HL-60/S4 treated with phorbol 12-myristate 13-acetate at 8.2 ng/mL for 4 days and 3 days (cell line): ENCODE results near the gene ADAMTS2.

Experiments used
- in situ Hi-C: fragments of 300-500 bp; cut with MboI; formaldehyde crosslinking; loops from 2 replicates; pipeline ENCODE4 v1.15.0; 2022; ENCODE audit warnings: low sequenced_read_pairs

ADAMTS2 gene

DNA sequence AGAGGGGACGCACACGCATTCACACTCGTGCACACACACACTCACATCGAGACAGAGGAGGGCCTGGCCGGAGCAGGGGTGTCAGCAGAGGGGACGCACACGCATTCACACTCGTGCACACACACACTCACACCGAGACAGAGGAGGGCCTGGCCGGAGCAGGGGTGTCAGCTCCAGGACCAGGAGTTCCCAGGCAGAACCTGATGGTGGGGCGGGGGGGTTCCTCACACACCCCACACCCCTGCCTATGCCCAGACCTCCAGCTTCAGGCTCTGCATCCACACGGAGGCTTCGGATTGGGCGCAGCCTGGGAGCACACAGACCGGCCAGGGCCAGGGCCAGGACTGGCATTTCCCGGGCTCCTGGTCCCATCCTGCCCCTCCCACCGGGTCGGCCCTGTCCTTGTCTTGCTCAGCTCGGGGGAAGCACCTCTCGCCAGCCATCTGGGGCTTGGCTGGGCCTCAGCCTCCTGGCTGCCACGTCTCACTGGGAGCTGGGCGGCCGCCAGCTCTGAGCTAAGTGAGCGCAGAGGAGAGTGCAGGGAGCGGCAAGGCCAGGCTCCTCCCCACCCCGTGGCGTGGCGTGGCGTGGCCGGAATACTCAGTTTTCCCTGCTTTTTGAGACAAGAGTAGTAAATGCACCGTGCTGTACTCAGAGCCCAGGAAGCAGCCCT is 31.3 kb downstream of the ADAMTS2 start:
- in situ Hi-C loops, result no loop called here

DNA sequence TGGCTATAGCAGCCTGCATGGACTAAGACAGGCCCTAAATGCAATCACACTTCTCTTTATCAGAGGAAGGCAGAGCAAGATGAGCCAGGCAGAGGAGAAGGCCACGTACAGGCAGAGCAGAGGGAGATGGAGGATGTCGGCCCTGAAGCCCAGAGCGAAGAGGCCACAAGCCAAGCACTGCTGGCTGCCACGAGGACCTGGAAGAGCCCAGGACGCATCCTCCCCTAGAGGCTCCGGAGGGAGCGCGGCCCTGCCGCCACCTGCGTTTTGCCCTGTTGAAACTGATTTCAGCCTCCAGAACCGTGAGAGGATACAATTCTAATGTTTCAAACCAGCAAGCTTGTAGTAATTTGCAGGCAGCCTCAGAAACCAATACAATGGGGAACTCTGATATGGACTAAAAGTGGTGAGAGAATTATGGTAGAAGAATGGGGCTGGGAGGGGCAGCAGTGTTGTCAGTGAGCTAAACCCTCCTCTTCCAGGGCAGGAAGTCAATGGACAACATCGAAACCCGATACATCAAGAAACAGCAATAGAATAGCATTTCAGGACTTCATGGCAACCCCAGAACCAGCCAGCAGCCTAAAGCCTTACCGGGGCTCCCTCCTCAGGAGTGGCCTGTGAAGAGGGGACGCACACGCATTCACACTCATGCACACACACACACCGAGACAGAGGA is 32.6 kb downstream of the ADAMTS2 start:
- in situ Hi-C loops, result no loop called here

DNA sequence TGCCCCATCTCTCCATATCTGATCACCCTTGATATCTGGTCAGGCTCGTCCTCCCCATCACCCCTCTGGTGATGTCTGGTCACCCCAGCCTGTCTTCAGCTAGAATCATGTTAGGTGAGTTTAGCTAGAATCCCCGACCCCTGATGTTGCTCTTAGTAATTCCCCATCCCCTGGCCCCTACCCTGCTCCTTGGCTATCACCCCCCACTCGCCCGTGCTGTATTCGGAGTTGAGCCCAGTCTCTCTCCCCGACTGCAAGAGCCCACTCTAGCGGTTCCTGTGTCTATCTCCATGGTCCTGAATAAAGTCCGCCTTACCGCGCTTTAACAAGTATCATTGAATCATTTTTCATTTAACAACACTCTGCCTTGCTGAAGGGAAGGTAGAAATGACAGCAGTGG is 33.7 kb downstream of the ADAMTS2 start:
- in situ Hi-C loops, result no loop called here

DNA sequence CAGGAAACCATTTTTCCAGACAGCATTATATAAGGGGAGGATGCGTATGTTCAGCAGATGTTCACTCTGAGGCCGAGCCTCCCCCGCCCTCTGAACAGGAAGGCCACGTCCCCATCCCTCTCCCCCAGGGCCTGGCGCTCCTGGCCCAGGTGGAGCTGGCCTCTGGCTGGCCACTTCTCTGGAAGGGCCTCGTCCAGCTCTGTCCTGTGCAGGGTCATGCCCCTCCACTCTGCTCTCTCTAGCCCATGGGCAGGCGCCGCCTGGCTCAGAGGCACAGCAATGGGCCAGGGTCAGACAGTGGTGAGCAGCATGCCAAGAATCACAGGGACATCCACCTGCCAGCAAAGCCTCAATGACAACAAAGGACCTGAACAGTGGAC is 34.2 kb downstream of the ADAMTS2 start:
- in situ Hi-C loops, result no loop called here

DNA sequence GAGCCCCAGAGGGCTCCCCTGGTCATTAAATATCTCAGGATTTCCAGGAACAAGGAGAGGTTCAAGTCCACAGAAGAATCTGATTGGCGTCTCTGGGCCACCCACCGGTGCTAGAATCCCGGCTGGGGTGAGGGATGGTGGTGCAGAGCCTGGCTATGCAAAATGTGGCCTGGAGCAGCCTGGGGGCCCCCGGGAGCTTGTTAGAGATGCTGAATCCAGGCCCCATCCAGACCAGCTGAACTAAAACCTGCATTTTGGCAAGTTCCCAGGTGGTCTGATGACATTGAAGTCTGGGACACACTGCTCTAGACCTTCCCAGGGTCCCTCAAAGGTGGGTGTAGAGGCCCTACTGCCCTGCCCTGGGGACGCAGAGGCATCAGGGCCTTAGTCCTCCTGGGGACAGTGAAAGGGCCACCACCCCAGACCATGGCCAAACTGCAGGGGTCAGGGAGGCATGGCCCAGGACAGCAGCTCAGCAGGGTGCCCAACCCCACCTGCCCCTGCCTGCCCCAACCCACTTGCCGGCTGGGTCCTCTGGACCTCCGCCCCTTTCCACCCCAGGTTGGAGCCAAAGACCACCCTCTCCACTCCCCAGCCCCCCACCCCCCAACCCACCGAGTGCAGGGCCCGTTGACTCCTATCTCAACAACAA is 34.7 kb downstream of the ADAMTS2 start:
- in situ Hi-C loops, result no loop called here

DNA sequence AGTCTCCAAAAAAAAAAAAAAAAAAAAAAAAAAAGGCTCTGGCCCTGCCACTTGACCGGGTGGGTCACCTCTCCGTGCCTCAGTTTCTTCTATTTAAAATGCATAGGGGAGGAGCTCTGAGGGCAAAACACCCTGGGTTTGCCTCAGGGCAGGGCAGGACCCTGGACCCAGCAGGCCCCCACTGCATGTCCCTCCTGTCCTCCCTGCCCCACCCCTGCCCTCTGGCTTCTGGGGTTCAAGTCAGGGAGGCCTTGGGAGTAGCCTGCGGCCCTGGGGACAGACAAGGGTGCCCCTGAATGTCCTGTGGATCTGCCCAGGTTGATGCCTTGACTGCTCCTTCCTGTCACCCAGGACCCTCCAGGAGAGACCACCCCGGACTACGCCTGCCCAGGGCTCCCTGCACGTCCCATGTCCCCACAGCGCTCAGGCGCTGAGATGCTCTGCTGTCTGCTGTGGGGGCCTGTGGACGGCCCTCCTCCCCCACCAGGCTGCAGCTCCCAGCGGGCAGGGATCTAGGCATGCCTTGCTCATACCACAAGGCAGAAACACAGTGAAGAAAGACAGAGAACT is 35.4 kb downstream of the ADAMTS2 start:
- in situ Hi-C loops, result no loop called here

DNA sequence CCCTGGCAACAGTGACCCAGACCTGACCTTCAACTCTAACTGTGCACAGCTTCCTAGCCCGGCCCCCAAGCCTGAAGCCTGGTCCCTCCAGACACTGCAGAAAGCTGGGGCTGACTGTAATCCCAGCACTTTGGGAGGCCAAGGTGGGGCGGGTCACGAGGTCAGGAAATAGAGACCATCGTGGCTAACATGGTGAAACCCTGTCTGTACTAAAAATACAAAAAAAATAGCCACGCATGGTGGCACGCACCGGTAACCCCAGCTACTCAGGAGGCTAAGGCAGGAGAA is 35.9 kb downstream of the ADAMTS2 start:
- in situ Hi-C loops, result no loop called here

DNA sequence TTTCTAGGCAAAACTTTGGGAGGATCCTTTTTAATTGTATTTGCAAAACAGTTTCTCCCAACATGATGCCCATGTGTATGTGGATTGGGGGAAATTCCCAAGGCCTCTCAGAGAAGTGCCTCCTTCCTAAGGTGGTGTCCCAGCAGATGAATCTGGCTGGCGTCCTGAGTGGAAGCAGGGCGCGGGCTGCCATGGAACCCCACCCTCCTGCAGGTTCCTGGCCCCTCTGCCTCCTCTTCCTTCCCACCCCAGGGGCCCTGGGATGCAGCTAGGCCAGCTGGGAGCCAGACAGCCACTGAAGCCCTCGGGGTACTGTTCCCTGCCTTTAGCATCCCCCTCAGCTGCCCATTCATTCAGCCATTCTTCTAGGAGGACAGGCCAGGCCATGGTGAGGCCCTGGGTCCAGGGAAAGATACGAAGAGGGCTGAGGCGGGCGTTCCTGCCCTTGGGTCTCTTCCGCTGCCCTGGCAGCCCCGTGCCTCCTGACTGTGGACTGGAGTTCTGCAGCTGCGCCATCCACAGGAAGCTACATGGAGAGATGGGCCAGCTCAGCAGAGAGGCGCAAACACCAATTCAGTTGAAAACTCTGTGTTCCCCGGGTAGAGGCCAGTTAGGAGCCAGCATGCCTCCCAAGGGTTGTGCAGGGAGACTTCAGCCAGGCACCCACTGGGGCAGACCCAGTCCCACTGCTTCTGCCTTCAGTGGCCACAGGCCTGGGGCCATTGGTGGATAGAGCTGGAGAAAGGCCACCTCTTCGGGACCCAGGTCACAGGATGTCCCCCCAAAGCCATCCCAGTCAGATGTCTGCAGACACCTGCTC is 36.5 kb downstream of the ADAMTS2 start:
- in situ Hi-C loops, result no loop called here

DNA sequence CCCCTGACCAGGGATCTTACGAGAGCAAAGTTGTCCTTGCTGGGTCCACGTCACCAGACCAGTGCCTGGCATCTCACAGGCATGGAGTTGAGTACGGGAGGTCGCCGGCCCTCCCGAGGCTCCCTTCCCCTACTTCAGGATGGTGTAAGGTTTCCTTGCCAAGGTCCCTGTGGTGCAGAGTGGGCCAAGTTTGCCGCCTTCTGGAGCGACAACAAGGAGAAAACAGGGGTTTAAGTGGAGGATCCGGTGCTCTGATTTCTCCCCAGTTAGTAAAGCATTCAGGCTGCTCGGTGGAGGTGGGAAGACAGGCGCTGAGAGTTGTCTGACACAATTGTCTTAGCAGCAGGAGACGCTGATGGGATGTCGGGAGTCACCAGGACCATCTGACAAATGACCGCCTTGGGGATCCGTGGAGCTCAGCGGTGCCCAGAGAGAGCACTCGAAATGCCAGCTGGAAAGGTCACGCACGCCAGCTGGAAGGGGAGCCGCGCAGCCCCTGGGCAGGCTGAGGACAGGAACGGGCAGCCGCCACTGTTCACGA is 37.3 kb downstream of the ADAMTS2 start:
- in situ Hi-C loops, result no loop called here

DNA sequence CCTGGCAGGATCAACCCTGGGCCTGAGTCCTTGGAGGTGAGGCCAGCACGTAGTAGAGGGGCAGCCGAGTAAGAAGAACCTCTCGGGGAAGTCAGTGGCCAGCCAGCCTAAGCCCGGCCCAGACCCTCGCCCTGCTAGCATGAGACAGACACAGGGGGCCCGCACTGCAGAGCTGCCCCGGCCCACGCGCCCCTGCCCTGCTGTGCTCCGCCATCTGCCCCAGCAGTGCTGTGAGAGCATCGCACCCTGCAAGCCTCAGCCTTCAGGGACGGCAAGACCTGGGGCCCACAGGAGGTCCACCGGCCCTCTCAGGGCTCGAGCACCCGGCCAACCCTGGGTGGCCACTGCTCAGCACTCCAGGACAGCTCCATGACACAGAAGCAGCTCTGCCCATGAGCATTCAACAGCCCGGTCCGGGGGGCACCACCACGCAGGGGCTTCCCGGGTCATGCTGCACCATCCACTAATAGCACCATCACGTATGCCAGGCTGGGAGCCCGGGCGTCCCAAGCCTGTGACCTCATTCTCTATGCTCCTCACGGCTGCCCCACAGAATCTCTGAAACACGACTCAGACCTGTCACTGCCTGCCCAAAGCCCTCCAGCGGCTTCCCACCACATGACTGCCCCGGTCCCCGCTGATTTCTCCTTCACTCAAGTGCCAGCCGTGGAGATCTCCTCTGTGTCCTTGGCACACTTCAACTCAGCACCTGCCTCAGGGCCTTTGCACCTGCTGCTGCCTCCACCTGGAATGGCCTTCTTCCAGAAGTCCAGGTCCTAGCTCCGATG is 38.1 kb downstream of the ADAMTS2 start:
- in situ Hi-C loops, result no loop called here

DNA sequence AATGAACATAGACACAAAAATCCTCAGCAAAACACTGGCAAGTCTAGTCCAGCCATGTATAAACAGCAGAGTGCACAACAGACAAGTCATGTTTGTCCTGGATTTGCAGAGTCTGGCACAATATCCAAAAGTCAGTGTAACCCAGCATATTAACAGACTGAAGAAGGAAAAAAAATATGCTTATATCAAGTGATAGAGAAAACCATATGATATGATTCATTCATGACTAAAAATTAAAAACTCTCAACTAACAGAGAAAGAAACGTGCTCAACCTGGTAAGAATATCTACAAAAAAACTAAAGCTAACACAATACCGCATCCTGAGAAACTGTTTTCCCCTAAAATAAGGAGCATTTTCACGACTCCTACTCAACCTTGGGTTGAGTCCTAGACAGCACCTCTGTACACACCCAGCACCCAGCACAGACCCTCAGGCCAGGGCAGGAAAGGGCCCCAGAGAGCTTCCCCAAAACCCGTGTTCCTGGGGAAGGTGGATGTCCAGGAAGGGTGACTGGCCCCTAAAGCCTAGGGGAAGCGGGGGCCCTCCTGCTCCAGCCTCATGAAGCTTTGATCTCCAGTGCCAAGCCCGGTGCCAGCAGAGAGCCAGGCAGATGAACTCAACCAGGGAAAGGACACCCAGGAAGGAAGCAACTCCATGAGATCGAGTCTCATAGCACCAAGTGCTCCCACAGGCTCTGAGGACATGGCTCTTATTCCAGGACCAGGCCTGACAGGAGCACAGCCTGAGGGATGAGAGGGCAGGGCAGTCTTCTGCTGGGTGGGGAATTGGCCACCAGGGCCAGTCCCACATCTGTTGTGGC is 38.9 kb downstream of the ADAMTS2 start:
- in situ Hi-C loops, result no loop called here

DNA sequence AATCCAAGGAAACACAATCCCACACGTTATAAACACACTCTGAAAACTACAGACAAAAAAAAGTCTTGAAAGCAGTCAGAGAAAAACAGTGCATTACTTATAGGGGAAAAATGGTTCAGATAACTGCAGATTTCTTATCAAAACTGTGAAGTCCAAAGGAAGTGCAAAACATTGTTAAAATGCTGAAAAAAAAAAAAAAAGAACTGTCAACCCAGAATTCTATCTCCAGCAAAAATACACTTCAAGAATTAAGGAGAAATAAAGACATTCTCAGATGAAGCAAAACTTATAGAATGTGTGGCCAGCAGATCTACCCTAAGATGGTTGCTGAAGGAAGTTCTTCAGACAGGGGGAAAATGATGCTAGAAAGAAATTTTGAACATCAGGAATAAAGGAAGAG is 40.4 kb downstream of the ADAMTS2 start:
- in situ Hi-C loops, result no loop called here

DNA sequence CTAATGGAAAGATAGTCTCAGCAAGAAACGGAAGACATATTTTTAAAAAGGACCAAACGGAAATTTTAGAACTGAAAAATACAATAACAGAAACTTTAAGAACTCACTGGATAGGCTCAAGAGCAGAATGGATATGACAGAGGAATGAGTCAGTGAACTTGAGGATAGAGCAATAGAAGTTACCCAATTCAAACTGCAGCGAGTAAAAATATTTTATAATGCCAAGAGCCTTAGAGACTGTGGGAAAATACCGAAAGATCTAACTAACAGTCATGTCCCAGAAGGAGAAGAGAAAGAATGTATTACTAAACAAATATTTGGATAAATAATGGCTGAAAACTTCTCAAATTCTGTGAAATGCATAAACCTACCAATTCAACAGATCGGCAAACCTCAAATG is 40.8 kb downstream of the ADAMTS2 start:
- in situ Hi-C loops, result no loop called here

DNA sequence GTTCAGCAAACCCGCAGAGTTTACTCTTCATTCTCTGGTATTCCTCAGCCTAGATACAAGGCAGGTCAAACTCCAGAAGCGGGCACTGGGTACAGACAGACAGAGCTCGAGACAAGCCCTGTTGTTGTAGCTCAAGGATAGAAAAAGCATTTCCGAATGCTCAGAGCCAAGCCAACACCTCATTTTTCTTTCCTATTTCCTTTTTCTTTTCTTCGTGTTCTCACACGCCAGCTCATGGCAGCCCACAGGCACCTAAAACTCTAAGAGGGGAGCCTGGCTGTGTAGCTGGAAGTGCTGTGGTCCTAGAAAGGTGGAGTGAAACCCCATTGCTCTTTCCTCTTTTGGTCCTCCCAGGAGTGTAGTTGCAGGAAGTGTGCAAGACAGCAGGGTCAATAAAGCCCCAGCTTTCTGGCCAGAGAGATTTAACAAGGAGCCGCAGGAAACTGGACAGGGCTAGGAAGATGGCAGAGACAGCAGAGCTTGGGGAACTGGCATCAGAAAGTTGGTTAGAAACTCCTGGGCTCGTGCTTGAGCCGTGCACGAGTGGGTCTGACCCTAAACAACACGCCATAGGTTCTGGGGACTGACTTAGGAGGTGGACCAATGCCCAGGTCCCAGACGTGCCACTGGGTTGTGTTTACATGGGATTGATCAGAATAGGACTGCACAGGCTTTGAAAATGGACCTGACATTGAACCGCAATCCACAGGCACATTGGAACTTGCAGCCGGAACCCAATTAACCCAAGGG is 41.6 kb downstream of the ADAMTS2 start:
- in situ Hi-C loops, result no loop called here

DNA sequence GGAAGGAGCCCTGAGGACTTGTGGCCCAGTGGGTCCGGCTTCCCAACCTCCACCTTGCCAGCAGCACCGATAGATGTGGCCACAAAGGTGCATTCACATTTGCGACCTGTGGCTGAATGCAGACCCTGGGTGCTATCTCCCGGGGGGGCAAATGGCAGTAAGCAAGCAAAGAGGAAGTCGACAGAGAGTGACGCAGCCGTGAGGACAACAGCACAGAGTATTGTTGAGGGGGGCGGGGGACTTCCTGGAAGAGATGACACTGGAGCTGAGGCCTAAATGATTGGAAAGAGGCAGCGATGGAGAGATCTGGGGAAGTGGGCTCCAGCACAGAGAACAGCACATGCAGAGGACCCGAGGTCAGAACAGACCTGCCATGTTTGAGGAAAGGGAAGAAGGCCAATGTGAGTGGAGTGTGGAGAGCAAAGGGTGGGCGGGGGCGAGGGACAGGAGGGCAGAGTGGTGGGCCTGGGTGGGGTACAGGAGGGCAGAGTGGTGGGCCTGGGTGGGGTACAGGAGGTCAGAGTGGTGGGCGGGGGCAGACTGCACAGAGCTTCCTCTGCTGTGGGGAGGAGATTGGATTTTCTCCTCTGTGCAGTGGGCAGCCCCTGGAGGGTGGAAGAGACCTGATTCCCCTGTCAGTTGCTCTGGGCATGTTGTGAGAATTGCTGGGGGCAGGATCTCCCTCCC is 42.6 kb downstream of the ADAMTS2 start:
- in situ Hi-C loops, result no loop called here

DNA sequence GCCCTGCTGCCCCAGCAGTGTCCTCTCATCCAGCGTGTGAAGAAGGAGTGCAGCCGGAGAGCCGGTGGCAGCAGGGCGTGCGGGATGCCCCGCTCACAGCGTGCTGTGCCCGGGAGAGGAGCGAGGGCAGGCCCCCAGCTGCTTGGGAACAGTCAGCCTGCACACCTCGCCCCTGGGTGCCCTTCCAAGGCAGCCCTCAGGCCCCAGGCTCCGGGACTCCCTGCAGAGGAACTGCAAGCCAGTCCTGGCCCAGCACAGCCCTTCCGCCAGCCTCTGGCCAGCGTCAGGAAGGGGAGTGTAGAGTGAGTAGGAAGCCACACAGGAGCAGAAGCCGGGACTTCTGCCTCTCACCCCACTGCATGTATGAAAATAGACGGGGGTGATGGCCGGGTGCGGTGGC is 43.5 kb downstream of the ADAMTS2 start:
- in situ Hi-C loops, result no loop called here

DNA sequence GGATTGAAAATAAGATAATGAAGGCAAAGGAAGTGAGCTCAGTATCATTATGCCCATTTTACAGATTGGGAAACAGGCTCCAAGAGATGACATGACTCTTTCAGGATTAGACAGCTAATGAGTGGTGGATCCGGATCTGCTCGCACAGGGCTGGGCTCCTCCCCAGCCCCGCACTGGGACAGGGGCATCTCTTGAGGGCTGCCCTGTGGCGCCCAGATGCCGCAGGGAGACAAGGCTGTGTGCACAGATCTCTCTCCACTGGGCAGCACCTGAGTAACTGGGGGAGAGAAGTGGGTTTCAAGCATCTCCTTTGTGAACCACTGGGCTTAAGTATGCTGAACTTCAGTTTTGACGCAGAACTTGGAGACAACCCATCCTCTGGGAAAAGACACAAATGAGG is 43.9 kb downstream of the ADAMTS2 start:
- in situ Hi-C loops, result no loop called here

DNA sequence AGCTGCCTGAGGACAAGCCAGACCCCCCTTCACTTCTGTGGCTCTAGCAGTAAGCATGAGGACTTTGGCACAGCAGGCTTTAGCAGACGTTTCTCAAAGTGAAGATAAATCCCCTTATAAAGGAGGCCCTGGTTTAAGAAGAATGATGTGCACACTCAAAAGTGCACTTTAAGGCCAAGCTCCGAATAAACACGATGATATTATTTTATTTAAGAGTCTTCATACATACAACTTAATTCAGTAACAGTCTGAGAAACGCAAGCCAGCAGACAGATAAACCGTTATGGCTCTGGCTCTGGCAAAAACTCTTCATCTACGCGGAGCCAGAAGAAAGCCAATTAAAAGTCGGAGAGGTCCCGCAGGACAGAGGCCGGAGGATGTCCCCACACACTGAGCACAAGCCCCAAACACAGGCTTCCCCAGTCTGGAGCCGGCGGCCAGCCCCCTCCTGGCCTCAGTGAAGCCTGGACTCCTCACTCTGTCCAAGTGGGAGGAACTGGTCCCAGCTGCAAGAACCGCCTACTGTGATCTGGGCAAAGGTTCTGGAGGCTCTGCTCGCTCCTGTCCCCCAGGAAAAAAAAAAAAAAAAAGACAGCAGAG is 44.6 kb downstream of the ADAMTS2 start:
- in situ Hi-C loops, result no loop called here
